Mesodermal cell (in vitro differentiated cells): Measurements from ENCODE around the gene DONSON.
A peak's percentile ranks its signal among the peaks of the same experiment; 100 is the strongest.

Source experiments
- H3K27ac ChIP-seq: 2 replicates; pipeline ENCODE4 v1.7.0; 2013; ENCODE audit warnings: mild to moderate bottlenecking, low read depth, low read length, moderate library complexity; ENCODE audit not compliant: severe bottlenecking
- H3K36me3 ChIP-seq: 2 replicates; pipeline ENCODE4 v1.7.1; 2013; ENCODE audit warnings: mild to moderate bottlenecking, low read length, moderate library complexity; ENCODE audit not compliant: control insufficient read depth, insufficient read depth
- H3K4me1 ChIP-seq: one replicate; pipeline ENCODE4 v1.7.1; 2013; ENCODE audit warnings: mild to moderate bottlenecking, low read length; ENCODE audit not compliant: insufficient read depth, control insufficient read depth, poor library complexity, severe bottlenecking
- H3K4me3 ChIP-seq: 2 replicates; pipeline ENCODE4 v1.7.0; 2013; ENCODE audit warnings: low read length, control low read depth, mild to moderate bottlenecking; ENCODE audit not compliant: insufficient read depth, poor library complexity, severe bottlenecking; ENCODE audit errors: extremely low read depth
- H3K9me3 ChIP-seq: 2 replicates; pipeline ENCODE4 v1.7.1; 2013; ENCODE audit warnings: mild to moderate bottlenecking, low read length, moderate library complexity; ENCODE audit not compliant: control insufficient read depth
- WGBS, 2 experiments: methylation state at CpG; one replicate each; pipeline ENCODE4 v1.1.5; 2013; ENCODE audit warnings: missing lambda C conversion rate in 2 of 2; ENCODE audit not compliant: insufficient coverage in 2 of 2; 5-methylcytosine and 5-hydroxymethylcytosine counted together

The DONSON gene

DNA sequence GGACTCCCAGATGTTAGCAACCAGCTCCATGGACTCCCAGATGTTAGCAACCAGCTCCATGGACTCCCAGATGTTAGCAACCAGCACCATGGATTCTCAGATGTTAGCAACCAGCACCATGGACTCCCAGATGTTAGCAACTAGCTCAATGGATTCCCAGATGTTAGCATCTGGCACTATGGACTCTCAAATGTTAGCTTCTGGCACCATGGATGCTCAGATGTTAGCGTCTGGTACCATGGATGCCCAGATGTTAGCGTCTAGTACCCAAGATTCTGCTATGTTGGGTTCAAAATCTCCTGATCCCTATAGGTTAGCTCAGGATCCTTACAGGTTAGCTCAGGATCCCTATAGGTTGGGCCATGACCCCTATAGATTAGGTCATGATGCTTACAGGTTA, 36.8 kb downstream of the DONSON start:
- Histone ChIP-seq H3K36me3 (peaks cover 87% of the 10 kb centered on the region), H3K9me3 (no peaks in the 10 kb centered on the region), H3K4me1 (no peaks in the 10 kb centered on the region), H3K4me3 (no peak overlapping the region), H3K27ac (no peak overlapping the region)
- 96 to 100% methylated on average over 2 of the region's 2 CpGs for WGBS, 2 experiments

DNA sequence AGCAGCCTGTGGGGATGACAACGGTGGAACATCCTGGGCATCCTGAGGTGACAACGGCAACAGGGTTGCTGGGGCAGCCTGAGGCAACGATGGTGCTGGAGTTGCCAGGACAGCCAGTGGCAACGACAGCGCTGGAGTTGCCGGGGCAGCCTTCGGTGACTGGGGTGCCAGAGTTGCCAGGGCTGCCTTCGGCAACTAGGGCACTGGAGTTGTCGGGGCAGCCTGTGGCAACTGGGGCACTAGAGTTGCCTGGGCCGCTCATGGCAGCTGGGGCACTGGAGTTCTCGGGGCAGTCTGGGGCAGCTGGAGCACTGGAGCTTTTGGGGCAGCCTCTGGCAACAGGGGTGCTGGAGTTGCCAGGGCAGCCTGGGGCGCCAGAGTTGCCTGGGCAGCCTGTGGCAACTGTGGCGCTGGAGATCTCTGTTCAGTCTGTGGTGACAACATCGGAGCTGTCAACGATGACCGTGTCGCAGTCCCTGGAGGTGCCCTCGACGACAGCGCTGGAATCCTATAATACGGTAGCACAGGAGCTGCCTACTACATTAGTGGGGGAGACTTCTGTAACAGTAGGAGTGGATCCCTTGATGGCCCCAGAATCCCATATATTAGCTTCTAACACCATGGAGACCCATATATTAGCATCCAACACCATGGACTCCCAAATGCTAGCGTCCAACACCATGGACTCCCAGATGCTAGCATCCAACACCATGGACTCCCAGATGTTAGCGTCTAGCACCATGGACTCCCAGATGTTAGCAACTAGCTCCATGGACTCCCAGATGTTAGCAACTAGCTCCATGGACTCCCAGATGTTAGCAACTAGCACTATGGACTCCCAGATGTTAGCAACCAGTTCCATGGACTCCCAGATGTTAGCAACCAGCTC, 37.5 kb downstream of the DONSON start:
- no peaks in the 10 kb centered on the region for H3K4me1 ChIP-seq
- H3K36me3 ChIP-seq = peaks cover 87% of the 10 kb centered on the region
- WGBS, 2 experiments = 98% methylated on average over 22 to 23 of the region's 23 CpGs
- no peak overlapping the region for H3K4me3 ChIP-seq
- no peak overlapping the region for H3K27ac ChIP-seq
- H3K9me3 ChIP-seq = no peaks in the 10 kb centered on the region

DNA sequence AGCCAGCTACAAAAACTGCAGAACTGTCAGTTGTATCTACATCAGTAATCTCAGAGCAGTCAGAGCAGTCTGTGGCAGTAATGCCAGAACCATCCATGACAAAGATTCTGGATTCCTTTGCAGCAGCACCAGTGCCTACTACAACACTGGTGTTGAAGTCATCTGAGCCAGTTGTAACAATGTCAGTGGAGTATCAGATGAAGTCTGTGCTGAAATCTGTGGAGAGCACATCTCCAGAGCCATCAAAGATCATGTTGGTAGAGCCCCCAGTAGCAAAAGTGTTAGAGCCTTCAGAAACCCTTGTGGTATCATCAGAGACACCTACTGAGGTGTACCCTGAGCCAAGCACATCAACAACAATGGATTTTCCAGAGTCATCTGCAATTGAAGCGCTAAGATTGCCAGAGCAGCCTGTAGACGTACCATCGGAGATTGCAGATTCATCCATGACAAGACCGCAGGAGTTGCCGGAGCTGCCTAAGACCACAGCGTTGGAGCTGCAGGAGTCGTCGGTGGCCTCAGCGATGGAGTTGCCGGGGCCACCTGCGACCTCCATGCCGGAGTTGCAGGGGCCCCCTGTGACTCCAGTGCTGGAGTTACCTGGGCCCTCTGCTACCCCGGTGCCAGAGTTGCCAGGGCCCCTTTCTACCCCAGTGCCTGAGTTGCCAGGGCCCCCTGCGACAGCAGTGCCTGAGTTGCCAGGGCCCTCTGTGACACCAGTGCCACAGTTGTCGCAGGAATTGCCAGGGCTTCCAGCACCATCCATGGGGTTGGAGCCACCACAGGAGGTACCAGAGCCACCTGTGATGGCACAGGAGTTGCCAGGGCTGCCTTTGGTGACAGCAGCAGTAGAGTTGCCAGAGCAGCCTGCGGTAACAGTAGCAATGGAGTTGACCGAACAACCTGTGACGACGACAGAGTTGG, 38.4 kb downstream of the DONSON start:
- no peak overlapping the region for H3K27ac ChIP-seq
- no peaks in the 10 kb centered on the region for H3K4me1 ChIP-seq
- no peaks in the 10 kb centered on the region for H3K9me3 ChIP-seq
- WGBS, 2 experiments = 97 to 98% methylated on average over 19 of the region's 19 CpGs
- H3K4me3 ChIP-seq = no peak overlapping the region
- H3K36me3 ChIP-seq = peaks cover 86% of the 10 kb centered on the region

DNA sequence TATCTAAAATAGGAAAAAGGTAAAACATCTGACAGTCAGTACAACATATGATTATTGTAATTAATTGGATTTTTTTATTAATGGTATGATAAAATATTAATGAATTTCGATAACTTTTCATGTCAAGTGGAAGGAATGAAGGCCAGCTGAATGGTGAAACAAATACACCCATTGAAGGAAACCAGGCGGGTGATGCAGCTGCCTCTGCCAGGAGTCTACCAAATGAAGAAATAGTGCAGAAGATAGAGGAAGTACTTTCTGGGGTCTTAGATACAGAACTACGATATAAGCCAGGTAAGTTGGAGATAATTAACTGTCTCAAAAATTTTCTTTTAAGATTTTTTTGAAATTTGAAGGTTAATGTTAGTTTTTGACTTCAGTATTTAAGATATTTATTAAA, 42.4 kb downstream of the DONSON start:
- Histone ChIP-seq H3K9me3 (no peaks in the 10 kb centered on the region), H3K4me3 (no peak overlapping the region), H3K36me3 (peaks cover 48% of the 10 kb centered on the region), H3K27ac (no peak overlapping the region), H3K4me1 (no peaks in the 10 kb centered on the region)
- 96 to 100% methylated on average over 2 to 3 of the region's 3 CpGs for WGBS, 2 experiments

DNA sequence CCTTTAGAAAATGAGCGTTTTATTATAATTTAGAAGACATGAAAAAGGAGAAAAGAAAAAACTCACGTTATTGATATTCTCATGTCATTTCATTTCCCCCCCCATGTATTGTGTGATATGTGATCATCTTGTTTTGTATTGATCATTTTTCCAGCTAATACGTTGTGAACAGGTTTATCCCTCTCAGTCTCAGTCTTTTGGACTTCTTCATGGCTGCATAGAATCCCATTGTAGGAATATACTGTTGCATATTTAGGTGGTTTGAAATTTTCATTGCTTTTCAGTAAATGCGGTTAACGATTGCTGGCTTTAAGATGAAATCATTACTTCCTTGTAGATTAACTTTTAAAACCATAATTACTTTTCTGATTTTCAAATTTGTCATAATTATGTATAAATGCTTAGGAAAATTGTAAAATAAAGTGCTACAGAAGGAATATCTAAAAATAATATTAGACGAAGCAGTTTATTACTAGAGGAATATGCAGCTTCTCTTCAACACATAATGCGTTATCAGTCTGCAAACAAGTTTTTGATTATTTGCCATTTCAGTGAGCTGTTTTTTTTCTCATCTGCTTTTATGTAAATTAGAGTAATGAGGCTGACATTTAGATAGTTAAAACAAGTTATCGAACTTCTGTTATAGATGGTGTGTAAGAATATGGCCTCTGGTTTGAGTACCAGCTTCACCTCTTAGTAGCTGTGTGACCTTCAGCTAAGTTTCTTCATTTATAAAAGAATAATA, 43.9 kb downstream of the DONSON start:
- 0% methylated on average over 1 of the region's 8 CpGs; no CpG with 5 or more reads in 1 of the 2 experiments for WGBS, 2 experiments
- H3K9me3 ChIP-seq = no peaks in the 10 kb centered on the region
- peak overlapping the region; percentile 87 for H3K4me3 ChIP-seq
- H3K27ac ChIP-seq = no peak overlapping the region
- peaks cover 34% of the 10 kb centered on the region for H3K36me3 ChIP-seq
- H3K4me1 ChIP-seq = no peaks in the 10 kb centered on the region

DNA sequence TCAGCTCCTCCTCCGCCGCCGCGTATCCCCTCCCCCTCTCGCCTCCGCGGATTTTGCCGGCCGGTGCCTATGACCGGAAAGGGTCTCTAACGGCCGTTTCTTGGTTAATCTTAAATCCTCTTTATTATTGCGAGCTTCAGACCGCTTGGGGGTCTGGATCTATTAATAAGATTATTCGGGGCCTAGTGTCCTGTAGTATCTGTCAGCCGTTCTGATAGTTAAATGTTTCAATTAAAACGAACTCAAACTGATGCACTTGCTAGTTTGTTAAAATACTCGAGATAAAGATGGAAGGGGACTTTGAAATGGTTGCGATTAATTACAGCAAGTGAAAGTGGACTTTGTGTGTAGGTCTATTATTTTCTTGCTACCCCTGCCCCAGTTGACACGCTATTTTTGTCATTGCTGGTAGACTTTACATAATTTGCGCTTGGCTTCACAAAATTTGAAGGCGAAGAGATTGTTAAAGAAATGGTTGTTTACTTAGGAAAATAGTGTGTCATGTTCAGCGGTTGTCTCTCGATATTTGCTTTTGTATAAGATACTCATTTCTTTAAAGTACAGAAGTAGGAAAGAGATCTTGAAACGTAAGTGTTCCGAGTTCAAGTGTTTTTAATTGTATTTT, 44.9 kb downstream of the DONSON start:
- peaks cover 33% of the 10 kb centered on the region for H3K36me3 ChIP-seq
- WGBS, 2 experiments = 0% methylated on average over 6 to 8 of the region's 26 CpGs

DNA sequence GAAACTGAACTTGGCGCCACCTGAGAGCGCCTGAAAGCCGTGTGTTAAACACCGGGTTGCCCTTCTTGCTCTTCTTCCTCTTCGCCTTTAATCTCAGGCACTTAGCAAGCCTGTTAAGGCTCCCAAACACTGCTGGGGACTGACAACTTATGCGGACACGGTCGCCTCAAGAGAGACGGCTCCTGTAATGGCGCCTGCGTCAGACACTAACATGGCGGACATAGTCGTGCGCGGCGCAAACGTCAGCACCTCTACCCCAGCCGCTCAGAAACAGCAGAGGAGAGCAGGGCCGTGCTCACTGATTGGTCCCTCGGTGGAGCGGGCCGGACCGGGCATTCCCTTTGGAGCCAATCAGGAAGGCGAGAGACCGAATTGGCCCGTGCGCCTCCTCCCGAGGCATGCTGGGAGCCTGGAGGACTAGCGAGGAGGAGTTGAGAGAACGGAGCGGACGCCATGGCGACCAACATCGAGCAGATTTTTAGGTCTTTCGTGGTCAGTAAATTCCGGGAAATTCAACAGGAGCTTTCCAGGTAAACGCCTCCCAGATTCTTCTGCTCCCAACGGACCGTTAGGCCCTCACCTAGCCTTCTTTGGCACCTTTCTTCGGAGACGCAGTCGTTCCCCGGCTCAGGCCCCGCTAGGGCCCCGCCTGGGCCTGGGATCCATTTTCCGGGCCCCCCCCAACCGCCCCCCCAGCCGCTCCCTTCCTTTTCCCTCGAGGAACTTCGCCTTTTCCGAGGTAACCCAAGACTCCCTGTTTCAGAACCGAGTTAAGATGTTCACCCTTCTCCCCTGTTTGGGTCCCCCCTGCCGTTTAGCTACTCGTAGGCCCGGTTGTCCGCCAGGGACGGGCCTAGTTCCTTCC, 45.6 kb downstream of the DONSON start, which contains the start of gene SON:
Gene SON (plus strand): TSS at position 399 of the 865 bp plus-strand sequence. CDS start 55 bp downstream, at position 454.
- Histone ChIP-seq H3K27ac (peak within 1 kb of the TSS; percentile 99), H3K4me3 (peak within 1 kb of the TSS; percentile 87), H3K36me3 (peaks cover 36% of the 10 kb centered on the region), H3K9me3 (no peaks in the 10 kb centered on the region), H3K4me1 (no peaks in the 10 kb centered on the region)
- 0% methylated on average over 43 to 56 of the region's 57 CpGs for WGBS, 2 experiments

More for the DNA sequence above, 44.9 kb downstream of the DONSON start:
- Histone ChIP-seq H3K4me3 (peak overlapping the region; percentile 87), H3K27ac (peak overlapping the region; percentile 99), H3K4me1 (no peaks in the 10 kb centered on the region), H3K9me3 (no peaks in the 10 kb centered on the region)

DNA sequence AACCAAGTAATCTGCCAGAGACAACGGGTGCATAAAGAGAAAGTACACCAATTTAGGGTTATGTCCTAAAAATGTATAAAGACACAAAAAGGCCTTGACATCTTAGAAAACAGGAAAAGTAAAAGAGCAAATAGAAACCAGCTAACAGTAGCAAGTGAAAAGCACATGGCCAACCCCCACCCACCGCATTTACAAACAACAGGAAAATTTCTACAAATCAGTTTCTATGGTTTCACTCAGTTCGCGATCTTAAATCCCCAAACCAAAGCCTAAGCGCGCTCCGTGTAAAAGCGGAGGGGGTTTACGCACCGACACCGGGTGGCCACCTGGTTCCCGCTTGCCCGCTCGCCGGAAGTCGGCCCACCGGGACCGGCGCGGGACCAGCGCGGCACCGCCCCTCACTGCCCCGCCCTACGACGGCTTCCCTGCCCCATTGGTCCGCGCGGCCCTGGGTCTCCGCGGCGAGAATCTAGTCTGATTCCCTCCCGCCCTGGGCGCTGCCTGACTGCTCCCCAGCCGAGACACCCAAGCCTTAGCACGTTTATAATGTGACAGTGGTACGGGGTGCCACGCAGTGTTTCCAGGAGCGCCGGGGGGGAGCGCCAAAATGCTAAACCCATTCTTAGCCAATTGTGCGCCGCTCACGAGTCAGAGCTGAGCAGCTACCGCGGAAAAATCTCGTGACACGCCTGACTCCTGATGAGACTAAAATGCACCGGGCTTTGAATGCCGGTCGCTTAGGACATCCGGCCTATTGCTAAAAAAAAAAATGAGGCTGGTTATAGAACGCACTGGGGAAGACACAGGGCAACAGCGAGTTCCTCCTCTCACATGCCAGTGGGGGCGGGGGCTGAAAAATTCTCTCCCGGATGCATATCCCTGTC, 46.5 kb downstream of the DONSON start, which contains the start of gene GART:
Gene GART (minus strand): TSS at position 362 of the 884 bp plus-strand sequence. CDS start 2,802 bp downstream, outside the sequence.
- Histone ChIP-seq H3K4me1 (no peaks in the 10 kb centered on the region), H3K9me3 (no peaks in the 10 kb centered on the region), H3K27ac (peak within 1 kb of the TSS; percentile 99), H3K36me3 (peaks cover 36% of the 10 kb centered on the region), H3K4me3 (peak within 1 kb of the TSS; percentile 87)
- 0% methylated on average over 45 to 48 of the region's 56 CpGs for WGBS, 2 experiments
